AG04450 (cell line): ENCODE results near the gene GDF15. TPM values are rescaled to one million over a fixed set of nuclear protein-coding genes. Genes with fewer than 3 reads are reported as not detected.
A peak's percentile ranks its signal among the peaks of the same experiment; 100 is the strongest.

Experiments
- CTCF ChIA-PET: fragments of 300-600, 350-600 bp; formaldehyde crosslinking; extraction: SDS; loops from one replicate; lab custom pipeline; 2022; ENCODE audit warnings: antibody characterized with exemption, inconsistent platforms; lab: Charles Lee
- POLR2A ChIA-PET: fragments of 350-600 bp; formaldehyde crosslinking; extraction: SDS; loops from one replicate; lab custom pipeline; 2021; ENCODE audit warnings: antibody characterized with exemption, inconsistent platforms; lab: Yijun Ruan, JAX
- DNase-seq: peaks from one replicate; pipeline ENCODE4 v3.0.0-alpha.2; 2011; ENCODE audit warnings: low read depth, low spot score
- H3K27ac ChIP-seq: one replicate; pipeline ENCODE4 v1.5.1; 2012; ENCODE audit warnings: low read depth, low read length, control low read depth
- H3K27me3 ChIP-seq: one replicate; pipeline ENCODE4 v1.6.0; 2012; ENCODE audit warnings: low read length; ENCODE audit not compliant: control insufficient read depth, insufficient read depth
- H3K4me3 ChIP-seq: 2 replicates; pipeline ENCODE4 v1.5.1; 2011; ENCODE audit warnings: mild to moderate bottlenecking, low read depth, low read length, control low read depth
- H3K9me3 ChIP-seq: 2 replicates; pipeline ENCODE4 v1.5.1; 2012; ENCODE audit warnings: low read length; ENCODE audit not compliant: control insufficient read depth, insufficient read depth
- CTCF ChIP-seq: IDR thresholded peaks from 2 replicates; pipeline ENCODE4 v1.5.1; 2011; ENCODE audit warnings: low read depth, low read length, control low read depth, inconsistent platforms
- polyA plus RNA-seq: library from polyadenylated mRNA; depleted of rRNA; stranded (reverse); fragments of >200 nt; gene quantifications from 2 replicates; pipeline ENCODE4 v1.2.3, GENCODE V29; 2011

The GDF15 gene
- polyA plus RNA-seq, 1 experiment: 25.0 TPM

DNA sequence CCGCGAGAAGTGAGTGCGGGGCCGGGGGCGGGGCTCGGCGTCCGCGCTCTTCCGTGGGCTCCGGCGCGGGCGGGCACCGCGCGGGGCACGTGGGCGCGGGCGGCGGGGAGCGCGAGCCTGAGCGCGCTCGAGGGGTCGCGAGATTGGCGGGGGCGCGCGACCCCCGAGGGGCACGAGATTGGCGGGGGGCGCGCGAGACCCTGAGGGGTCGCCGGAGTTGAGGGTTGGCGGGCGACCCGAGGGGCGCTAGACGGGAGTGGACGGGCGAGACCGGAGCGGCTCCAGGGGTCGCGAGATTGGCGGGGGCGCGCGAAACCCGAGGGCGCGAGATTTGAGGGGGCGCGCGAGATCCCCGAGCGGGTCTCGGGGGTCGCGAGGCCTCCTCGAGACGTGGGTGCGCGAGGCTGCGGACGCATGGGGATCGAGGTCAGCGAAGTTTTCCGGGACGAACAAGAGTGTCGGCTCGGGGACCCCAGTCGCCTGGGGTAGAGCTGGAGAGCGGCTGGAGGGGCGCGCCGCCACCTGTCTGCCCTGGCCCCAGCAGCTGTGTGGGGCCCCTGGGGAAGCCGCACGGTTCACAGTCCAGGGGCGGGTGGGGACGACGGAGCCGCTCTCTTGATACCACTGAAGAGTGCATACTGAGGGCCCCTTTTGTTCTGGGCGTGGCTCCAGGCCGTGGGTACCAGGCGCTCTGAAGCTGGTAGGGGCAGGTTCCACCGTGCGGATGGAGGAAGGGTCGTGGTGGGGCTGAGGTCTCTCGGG lies 33.9 kb downstream of the GDF15 start:
- CTCF ChIA-PET: interaction anchor here (0.5 to 2.0 kb wide), 5 partner anchors 18 to 141 kb away, joined by 3 to 18 read pairs (median 5); no protein-coding TSS in a partner anchor
- Histone ChIP-seq H3K27me3 (no peaks in the 10 kb centered on the region), H3K27ac (no peak overlapping the region), H3K4me3 (peak overlapping the region; percentile 71), H3K9me3 (no peaks in the 10 kb centered on the region; the same call in 1 of the 2 replicates)
- TF ChIP-seq CTCF: no peak
- no peak for DNase-seq
- POLR2A ChIA-PET: interaction anchor here (1.1 to 1.8 kb wide), 4 partner anchors 9 to 139 kb away, joined by 3 to 14 read pairs (median 6); partner anchors contain the start of genes GDF15 and JUND

DNA sequence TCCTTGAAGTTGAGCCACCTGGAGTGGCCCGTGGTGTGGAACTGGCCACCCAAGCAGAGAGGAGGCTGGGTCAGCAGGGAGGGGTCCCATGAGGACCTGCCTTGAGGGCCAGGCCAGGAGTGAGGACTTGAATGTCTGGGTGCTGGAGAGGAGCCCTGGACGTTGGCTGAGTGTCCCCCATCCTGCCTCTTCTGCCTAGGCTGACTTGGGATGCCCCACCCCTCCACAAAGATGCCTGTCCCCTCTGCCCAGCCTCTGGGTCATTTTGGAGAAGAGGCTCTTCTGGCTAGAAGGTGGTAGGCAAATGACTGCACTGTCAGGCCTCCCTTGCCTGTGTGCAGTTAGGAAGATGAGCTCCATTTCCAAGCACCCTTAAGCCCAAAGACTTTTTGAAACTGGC lies 35.0 kb downstream of the GDF15 start:
- TF ChIP-seq CTCF: no peak
- no peaks in the 10 kb centered on the region; the same call in 1 of the 2 replicates for H3K9me3 ChIP-seq
- CTCF ChIA-PET: interaction anchor here (1.5 to 1.7 kb wide), 2 partner anchors 19 to 141 kb away, joined by 3 to 5 read pairs; no protein-coding TSS in a partner anchor
- no peak overlapping the region for H3K27ac ChIP-seq
- no peaks in the 10 kb centered on the region for H3K27me3 ChIP-seq
- H3K4me3 ChIP-seq: peak overlapping the region; percentile 71
- POLR2A ChIA-PET: interaction anchor here (0.7 kb wide), 1 partner anchor 82 kb away, joined by 3 read pairs; no protein-coding TSS in a partner anchor
- no peak for DNase-seq

GRCh38 chr19:18421371-18421959 lies 35.5 kb downstream of the GDF15 start:
- no peak overlapping the region for H3K27ac ChIP-seq
- peak overlapping the region; percentile 71 for H3K4me3 ChIP-seq
- no peak for DNase-seq
- ChIA-PET POLR2A (interaction anchor here (0.7 kb wide), 1 partner anchor 83 kb away, joined by 3 read pairs; no protein-coding TSS in a partner anchor), CTCF (interaction anchor here (1.5 kb wide), 1 partner anchor 142 kb away, joined by 3 read pairs; no protein-coding TSS in a partner anchor)
- no peak for TF ChIP-seq CTCF
- no peaks in the 10 kb centered on the region; the same call in 1 of the 2 replicates for H3K9me3 ChIP-seq
- no peaks in the 10 kb centered on the region for H3K27me3 ChIP-seq

DNA sequence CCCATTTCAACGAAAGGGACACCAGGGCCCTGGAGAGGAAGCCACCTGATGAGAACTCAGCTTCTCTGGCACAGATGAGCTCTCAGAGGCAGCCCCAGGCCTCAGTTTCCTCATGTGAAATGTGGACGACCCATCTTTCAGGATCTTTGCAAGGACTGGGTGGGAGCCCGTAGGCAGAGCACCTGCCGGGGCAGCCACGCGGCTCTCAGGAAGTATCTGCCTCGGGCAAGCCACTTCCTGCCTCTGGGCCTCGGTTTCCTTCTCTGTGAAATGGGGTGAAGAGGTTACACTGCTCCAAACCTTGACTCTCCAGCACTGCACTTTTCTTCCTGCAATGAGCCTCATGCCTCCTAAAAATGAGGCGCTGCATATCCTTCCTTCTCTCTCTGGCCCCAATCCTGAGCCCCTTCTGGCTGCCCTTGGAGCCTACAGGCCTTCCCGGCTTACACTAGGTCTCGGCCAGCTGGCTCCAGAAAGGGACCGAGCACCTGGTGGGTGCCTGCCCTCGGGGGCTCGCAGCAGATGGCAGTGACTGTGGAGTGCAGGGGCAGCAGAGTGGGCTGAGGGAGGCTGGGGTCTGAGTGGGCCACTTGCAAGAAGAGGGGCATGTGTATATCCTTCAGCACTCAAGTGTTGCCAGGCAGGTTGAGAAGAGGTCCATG lies 36.7 kb downstream of the GDF15 start:
- ChIA-PET POLR2A (no interaction called here), CTCF (no interaction called here)
- H3K4me3 ChIP-seq: no peak overlapping the region
- H3K27me3 ChIP-seq: no peaks in the 10 kb centered on the region
- H3K9me3 ChIP-seq: no peaks in the 10 kb centered on the region; the same call in 1 of the 2 replicates
- no peak for DNase-seq
- no peak for TF ChIP-seq CTCF
- H3K27ac ChIP-seq: no peak overlapping the region
